GM18511 (cell line): ENCODE data around the gene FAM200B.

ENCODE experiments used
- ATAC-seq: cut with Tn5 transposase; IDR thresholded peaks from one replicate; pipeline ENCODE4 v1.9.1; 2021; ENCODE audit warnings: mild to moderate bottlenecking, moderate library complexity; ENCODE audit not compliant: unreplicated experiment

The FAM200B gene

DNA sequence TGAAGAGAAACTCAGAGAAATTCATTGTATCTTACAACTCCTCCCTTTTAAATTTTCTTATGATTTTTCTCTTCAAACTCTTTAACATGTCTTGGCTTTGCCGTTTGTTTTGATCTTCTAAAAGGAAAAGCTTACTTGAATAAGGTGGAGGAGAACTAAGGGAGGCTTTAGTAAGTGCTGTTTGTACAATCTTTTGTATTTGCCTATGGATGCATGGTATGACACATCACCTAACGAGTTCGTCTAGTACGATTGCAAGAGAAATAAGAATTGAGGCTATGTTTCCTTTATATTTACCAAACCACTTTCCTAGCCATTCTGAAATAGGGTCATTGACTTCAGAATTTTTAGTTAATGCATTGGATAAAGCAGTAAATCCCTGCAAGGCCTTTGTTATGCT is 12.8 kb downstream of the FAM200B start:
- ATAC-seq, result no peak

DNA sequence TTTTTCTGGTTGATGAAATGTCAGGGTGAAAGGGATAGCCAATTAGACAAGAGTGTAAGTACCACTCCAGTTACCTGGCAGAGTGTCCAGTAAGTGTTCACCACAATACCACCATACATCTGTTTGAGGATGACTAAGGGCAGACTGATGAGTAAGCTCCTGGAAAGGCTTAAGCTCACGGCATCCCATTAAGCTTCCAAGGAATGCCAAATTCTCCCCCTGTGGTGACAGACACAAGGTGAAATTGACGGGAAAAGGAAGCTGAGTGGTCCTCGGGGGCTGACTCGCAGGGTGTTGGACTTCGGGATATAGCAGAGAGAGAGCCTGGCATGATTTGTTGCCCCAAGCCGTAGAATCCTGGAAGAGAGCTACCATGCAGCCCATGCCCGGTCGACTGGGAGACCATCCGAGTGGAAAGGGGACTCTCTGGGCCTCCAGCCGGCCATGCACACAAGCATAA is 13.6 kb downstream of the FAM200B start:
- no peak for ATAC-seq

DNA sequence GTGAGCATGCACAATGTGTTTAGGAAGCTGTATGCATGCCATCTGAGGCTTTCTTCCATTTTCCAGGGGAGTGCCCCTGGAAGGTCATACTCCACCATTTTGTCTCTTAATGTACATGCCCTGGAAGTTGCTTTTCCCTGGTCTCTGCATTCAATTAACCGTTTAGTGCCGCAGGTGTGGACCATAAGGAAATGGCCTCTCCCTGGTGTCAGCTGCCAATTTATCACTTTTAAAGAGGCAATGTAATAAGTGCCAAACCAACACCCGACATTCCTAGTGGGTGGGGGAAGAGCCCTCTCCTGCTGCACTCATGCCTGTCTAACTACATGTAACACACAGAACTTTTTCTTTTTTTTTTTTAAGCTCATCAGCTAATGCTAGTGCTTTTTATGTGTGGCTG is 14.1 kb downstream of the FAM200B start:
- ATAC-seq, result no peak

DNA sequence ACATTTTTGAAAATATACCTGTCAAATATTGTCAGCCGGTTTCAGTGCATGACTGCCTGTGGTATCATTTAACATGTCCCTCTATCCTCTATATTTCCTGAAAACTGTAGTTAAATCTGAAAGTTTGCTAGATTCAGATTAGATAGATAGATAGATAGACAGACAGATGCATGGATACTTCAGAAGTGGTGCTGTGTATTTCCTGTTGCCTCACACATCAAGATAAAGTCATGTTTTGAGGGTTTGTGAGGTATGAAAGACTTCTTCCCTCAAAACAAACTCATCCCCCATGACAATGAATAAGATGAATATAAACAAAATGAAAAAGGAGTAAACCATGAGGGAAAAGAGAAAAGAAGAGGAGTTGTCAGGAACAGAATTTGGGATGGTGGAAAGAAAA is 15.2 kb downstream of the FAM200B start:
- ATAC-seq, result no peak

DNA sequence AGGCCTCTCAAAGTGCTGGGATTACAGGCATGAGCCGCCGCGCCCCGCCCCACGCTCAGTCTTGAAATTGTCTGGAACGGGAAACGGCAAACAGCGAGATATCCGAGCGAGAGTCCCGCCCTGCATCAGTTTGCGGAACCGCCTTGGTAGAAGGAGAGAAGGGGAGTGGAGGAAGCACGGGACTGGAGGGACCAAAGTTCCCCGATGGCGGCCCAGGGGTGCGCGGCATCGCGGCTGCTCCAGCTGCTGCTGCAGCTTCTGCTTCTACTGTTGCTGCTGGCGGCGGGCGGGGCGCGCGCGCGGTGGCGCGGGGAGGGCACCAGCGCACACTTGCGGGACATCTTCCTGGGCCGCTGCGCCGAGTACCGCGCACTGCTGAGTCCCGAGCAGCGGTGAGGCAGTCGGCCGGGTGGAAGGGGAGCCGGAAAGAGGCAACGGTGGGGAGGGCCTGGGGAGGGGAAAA is 21.3 kb downstream of the FAM200B start, which contains the start of gene BST1:
TSS of gene BST1 (plus strand) at position 125 of the 463 bp plus-strand sequence. CDS start at position 205, 80 bp downstream.
- ATAC-seq, result peak; percentile 78

DNA sequence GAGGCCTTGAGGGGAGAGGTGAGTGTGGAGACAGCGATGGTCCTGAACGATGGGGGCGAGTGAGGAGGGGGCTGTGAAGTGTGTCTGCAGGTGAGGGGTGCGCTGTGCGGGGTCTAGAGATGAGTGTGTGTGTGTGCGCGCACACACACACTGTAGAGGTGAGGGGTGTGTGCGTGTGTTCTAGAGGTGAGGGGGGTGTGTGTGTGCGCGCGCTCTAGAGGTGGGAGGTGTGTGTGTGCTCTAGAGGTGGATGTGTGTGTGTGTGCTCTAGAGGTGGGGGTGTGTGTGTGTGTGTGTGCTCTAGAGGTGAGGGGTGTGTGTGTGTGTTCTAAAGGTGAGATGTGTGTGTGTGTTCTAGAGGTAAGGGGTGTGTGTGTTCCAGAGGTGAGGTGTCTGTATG is 21.8 kb downstream of the FAM200B start:
- ATAC-seq, result no peak

DNA sequence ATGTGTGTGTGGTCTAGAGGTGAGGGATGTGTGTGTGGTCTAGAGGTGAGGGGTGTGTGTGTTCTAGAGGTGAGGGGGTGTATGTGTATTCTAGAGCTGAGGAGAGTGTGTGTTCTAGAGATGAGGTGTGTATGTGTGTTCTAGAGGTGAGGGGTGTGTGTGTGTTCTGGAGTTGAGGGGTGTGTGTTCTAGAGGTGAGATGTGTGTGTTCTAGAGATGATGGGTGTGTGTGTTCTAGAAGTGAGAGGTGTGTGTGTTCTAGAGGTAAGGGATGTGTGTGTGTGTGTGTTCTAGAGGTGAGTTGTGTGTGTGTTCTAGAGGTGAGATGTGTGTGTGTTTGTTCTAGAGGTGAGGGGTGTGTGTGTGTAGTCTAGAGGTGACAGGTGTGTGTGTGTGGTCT is 22.5 kb downstream of the FAM200B start:
- no peak for ATAC-seq

DNA sequence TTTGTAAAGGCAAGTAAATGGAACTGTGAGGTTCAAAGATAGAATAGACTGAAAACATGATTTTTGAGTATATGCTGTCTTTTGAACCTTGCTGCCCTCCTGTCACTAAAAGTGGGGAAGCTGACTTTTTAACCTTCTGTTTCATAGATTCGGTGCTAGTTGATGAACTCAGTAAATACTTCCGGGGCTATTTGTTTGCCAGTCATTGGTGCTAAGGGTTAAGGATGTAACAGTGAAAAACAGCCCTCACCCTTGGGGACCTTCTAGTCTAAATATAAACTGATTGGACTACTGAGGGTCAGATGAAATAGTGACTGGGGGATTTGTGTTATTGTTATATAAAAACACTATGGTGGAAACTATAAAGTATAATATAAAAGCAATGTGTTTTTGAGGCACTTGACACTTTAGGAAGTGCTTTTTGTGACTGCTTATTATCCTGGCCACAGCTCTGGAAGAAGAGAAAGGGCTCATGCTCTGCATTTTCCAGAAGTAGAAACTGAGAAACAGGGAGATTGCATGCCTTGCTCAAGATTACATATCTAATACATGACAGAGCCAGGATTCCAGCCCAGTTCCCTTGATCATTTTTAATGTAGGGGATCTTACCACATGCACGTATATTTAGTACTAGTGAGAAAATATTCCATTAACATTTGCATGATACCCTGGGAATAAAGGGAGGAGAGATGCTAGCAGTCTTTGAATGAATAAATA is 25.2 kb downstream of the FAM200B start:
- no peak for ATAC-seq

DNA sequence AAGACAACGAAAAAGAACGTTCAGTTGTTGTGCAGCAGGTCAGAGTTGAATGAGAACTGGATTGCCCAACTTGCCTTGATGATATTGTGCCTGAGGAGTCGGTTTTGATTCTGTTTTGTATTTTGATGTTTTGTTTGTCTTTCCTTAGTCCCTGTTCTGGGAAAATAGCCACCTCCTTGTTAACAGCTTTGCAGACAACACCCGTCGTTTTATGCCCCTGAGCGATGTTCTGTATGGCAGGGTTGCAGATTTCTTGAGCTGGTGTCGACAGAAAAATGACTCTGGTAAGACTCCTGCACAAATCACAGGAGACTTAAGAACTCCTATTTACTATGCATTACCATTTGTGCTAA is 25.7 kb downstream of the FAM200B start:
- no peak for ATAC-seq

DNA sequence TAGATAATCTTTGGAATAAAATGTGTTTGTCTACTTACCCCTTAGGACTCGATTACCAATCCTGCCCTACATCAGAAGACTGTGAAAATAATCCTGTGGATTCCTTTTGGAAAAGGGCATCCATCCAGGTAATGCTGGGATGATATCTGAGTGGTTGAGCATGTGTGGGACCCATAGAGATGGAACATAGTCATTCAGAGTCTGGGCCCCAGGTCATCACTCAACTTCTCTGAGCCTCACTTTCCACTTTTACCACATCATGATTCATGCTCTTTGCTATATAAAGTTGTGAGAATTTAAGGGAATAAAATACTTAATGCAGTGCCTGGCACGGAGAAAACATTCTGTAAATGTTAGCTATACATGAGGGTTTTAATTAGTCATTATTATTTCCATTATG is 30.1 kb downstream of the FAM200B start:
- no peak for ATAC-seq

DNA sequence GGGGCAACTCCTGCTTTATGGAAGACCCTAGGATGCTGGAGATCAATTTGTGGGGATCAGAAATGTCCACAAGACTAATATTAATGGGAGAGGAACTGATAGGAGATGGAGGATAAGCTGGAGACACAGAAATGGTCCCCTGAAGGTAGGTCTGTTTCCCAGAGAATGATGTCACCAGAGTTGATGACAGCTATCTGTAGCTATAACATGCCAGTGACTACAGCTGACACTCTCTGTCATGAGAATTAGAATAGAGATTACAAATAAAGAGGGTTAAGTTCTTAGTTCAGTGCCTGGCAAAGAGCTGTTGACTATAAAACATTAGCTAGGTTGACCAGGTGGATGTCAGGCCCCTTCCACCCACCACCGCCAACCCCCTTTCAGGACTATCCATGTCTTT is 30.6 kb downstream of the FAM200B start:
- ATAC-seq, result no peak

DNA sequence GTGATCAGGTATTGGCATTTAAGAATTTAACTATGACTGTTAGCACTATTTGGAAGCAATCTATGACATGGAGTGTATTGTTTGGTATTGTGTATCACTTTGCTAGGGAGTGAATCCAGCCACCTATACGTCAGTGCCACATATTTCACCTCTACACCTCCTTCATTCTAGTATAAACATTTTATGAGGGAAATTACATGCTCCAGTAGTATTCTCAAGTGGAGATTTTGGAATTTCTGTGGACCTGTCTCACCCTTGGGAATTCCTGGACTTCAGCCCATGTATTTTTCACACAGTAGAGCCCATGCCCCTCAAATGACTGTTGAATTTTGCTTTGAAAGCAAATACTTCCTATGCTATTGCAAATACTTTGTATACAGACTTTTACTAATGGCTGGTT is 32.5 kb downstream of the FAM200B start:
- ATAC-seq, result no peak

DNA sequence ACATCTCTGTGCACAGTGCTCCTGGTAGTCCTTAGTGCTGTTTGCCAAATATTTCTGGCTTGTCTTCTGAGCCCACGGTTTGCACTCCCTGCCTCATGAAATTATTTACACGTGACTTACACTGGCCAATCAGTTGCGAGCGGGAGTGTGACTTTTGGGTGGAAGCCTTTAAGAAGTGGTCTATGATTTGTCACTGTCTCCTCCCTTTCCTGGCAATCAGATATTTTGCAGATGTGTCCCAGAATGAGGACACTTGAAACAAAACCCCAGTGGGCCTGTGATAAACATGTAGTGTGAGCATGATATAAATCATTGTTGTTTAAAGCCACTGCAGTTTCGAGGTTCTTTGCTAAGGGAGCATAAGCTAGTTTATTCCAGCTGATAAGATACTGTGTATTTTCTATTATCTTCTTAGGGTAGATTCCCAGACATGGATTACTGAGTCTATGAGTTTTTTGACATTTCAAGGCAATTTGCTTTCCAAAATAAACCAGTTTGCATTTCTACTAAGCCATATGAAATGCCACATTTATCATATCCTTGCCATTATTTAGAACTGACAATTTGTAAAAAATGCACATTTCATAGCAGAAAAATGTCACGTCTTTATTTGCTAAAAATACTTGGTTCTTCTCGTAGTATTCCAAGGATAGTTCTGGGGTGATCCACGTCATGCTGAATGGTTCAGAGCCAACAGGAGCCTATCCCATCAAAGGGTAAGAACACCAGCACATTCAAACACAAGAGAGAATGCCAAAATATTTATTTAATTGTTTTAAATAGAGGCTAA is 33.2 kb downstream of the FAM200B start:
- ATAC-seq, result no peak

DNA sequence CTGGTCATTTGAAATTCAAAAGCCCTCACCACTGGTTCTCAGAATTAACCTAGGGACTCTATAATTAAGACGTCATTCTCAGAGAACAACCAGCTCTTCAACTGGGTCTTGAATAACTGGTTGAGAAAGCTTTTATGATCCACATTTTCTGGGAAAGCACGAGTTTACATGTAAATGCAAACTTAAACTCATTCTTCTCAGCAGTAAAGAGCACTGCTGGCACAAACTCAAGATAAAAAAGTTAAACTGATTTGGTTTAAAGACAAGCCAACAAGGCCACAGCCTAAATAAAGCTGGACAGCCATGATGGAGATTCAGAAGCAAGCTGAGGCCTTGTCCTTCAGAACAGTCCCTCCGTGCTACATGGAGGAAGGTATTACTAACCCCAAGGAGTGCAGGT is 34.5 kb downstream of the FAM200B start:
- ATAC-seq, result no peak

DNA sequence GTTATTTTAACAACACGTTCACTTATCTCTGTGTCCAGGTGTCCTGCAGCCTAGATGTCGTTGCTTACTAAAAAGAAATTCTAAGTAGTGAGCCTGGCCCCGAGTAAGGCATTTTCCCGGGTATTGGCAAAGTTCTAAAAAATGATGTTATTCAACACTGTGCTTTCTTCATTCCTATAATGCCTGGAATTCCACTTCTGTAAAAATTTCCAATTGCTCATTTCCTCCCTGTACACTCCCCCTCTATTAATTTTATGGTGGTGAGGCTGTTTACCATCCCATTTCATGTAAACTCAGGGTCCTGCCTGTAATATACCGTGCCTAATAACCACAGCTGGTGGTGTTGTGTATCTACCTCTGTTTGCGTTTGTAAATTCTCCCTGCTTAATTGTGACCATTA is 35.5 kb downstream of the FAM200B start:
- ATAC-seq, result no peak

DNA sequence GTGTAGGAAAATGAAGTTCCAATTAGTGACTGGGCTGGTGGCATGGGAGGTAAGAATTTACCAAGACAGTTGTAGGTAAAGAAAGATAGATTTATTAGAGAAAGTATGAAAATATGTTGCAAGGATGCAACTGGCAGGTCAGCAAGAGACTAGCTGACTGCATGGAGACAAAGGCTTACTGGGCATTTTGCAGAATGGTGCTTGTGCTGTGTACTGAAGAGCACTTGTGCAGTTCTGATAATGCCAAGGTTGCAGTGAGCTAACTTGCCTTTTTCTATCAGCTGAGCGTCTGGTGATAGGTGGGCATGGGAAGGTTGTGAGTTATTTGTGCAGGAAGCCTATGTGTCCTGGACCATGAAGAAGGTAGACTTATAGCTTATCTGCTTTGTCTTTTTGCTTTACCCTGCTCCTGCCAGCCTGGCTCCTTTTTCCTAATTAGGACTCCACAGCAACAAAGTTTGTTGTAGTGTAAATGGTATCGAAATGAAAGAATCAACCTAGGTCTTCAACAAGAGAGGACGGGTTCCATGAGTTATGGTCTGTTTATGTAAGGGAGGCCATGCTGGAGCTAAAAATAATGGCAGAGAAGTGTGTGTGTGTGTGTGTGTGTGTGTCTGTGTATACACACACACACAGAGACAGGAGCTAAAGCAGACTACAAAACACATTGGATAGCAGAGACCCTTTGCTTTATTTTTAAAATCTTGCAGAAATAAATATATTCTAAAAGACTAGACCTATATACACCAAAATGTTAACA is 36.2 kb downstream of the FAM200B start:
- no peak for ATAC-seq

DNA sequence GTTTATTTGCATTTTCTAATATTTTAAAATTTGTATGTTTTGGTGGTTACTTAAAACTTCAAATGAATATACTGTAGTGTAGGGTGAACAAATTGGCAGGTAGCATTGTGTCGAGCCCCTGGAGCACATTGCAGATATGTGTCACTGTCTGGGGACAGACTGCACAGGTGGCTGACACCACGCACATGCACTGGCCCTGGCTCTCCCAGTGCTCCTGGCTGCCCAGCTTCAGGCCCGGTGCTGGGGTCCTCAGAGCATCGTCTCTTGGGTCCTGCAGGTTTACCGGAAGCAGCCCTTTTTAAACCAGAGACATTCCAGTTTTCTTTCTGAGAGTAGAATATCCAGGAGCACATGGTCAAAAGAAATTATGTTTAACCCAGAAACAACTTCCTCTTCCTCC is 36.8 kb downstream of the FAM200B start:
- no peak for ATAC-seq

DNA sequence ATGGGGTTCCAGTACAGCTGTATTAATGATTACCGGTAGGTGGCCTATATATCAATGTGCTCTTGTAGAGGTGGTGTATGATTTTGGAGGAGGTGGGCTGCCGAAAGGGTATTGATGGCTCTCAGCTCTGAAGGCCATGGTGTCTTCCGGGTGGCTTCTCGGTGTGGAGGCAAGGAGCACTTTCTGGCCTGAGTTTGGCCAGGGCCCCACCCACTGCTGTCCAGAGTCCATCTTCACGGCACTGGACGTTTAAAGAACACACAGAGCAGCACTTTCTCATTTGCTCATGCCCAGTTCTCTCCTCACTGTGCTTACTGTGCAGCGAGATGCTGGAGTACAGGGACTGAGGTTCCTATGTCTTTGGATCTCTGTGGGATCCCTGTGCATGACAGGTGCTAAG is 37.3 kb downstream of the FAM200B start:
- ATAC-seq, result no peak

DNA sequence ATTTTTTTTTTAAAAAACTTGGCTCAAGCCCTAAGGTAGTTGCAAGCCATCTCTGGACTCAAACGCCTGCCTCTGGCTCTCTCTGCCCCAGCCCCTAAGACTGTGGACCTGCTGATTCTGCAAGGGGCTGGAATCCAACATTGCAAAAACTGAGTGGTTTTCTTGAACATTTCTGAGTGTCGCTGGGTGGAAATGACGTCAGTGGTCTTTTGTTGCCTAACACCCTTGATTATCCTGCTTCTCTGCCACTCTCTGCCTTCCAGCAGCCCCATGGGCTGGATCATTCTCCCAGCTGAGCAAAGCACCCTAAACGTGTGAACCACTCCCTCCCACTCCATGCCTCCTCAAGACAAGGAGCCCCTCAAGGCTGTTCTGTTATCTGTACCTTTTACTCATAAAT is 37.9 kb downstream of the FAM200B start:
- ATAC-seq, result no peak

DNA sequence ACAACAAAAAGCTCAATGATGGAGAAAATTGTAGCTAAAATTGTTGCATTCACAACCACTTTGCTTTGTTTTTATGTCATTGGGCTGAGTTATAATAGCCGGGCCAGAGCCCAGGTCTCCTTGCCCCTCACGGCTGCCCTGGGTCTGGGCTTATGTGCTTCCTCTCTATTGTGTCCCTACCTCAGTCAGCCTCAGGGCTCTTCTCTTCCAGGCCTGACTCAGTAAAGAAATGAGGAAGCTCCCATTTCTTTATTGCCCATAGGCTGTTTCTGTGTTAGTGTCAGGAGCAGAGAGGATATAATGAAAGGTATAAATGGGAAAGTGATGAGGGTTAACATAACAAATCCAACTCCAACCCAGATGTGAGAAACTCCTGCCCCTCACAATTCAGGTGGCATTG is 39.2 kb downstream of the FAM200B start:
- ATAC-seq, result no peak

DNA sequence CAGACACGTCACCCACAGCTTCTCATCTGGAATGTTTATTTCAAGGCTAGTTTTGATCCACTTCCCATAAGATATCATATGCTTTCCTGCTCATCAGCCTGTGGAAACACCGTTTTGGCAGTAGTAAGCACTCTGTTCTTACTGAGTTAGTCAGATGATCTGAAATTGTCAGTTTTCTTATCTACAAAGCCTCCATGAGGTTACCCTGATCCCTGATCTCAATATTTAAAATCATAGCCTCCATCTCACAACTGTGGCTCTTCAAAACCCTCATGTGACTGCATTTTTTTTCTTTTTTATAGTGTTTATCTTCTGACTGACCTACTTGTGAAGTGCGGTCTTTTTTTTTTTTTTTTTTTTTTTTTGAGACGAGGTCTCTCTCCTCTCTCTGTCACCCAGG is 44.0 kb downstream of the FAM200B start:
- no peak for ATAC-seq
